GM21786 (cell line): ENCODE data around the gene MYOG.

ENCODE experiments used
- ATAC-seq: cut with Tn5 transposase; IDR thresholded peaks from one replicate; pipeline ENCODE4 v1.9.1; 2021; ENCODE audit not compliant: unreplicated experiment

Gene MYOG

GRCh38 chr1:203049077-203049476 lies 36.7 kb downstream of the MYOG start:
- no peak for ATAC-seq

GRCh38 chr1:203048555-203049051 lies 37.2 kb downstream of the MYOG start:
- ATAC-seq: no peak

- no peak for ATAC-seq
These were observed 37.7 kb downstream of the MYOG start for GRCh38 chr1:203048086-203048485.

GRCh38 chr1:203046984-203047630 lies 38.7 kb downstream of the MYOG start:
- no peak for ATAC-seq

GRCh38 chr1:203045821-203046594 lies 39.8 kb downstream of the MYOG start:
- no peak for ATAC-seq

GRCh38 chr1:203045336-203045735 lies 40.5 kb downstream of the MYOG start:
- ATAC-seq: no peak

GRCh38 chr1:203044546-203045250 lies 41.1 kb downstream of the MYOG start:
- ATAC-seq: no peak

GRCh38 chr1:203043830-203044545 lies 41.8 kb downstream of the MYOG start:
- ATAC-seq: no peak

GRCh38 chr1:203041351-203041932 lies 44.4 kb downstream of the MYOG start:
- ATAC-seq: no peak

GRCh38 chr1:203040513-203041275 lies 45.1 kb downstream of the MYOG start:
- no peak for ATAC-seq

GRCh38 chr1:203039609-203040512 lies 46.0 kb downstream of the MYOG start:
- ATAC-seq: no peak

- no peak for ATAC-seq
These were observed 46.8 kb downstream of the MYOG start for GRCh38 chr1:203038891-203039608.

- peak; percentile 84 for ATAC-seq
These were observed 47.5 kb downstream of the MYOG start for GRCh38 chr1:203038217-203038741.

- no peak for ATAC-seq
These were observed 48.2 kb downstream of the MYOG start for GRCh38 chr1:203037509-203038190.

- no peak for ATAC-seq
These were observed 49.3 kb downstream of the MYOG start for GRCh38 chr1:203036537-203036936.

- ATAC-seq: no peak
These were observed 49.7 kb downstream of the MYOG start for GRCh38 chr1:203036135-203036534.
